H9 (cell line): Measurements from ENCODE around the gene SLC25A26. TPM values are rescaled to one million over a fixed set of nuclear protein-coding genes. Genes with fewer than 3 reads are reported as not detected.

Experiments
- DNase-seq: peaks from one replicate; pipeline ENCODE4 v3.0.0-alpha.2; 2017
- H2AFZ ChIP-seq: one replicate; pipeline ENCODE4 v1.6.1; 2013; ENCODE audit warnings: mild to moderate bottlenecking, low read length, control low read depth, moderate library complexity
- H2AK5ac ChIP-seq: 2 replicates; pipeline ENCODE4 v1.6.1; 2013; ENCODE audit warnings: low read length, control low read depth, mixed read lengths; ENCODE audit not compliant: insufficient read length
- H2BK120ac ChIP-seq: one replicate; pipeline ENCODE4 v1.6.1; 2013; ENCODE audit warnings: low read depth, mild to moderate bottlenecking, low read length, control low read depth, inconsistent platforms; ENCODE audit not compliant: poor library complexity, severe bottlenecking
- H2BK12ac ChIP-seq: 2 replicates; pipeline ENCODE4 v1.6.1; 2013; ENCODE audit warnings: low read length, control low read depth, mixed read lengths, low read depth; ENCODE audit not compliant: insufficient read length
- H2BK15ac ChIP-seq: 2 replicates; pipeline ENCODE4 v1.6.1; 2013; ENCODE audit warnings: low read depth, low read length, control low read depth
- H2BK20ac ChIP-seq: one replicate; pipeline ENCODE4 v1.6.1; 2013; ENCODE audit warnings: low read depth, mild to moderate bottlenecking, low read length, control low read depth, inconsistent platforms; ENCODE audit not compliant: poor library complexity, severe bottlenecking
- H2BK5ac ChIP-seq: 2 replicates; pipeline ENCODE4 v1.6.1; 2013; ENCODE audit warnings: low read length, control low read depth, mixed read lengths; ENCODE audit not compliant: insufficient read length
- H3K14ac ChIP-seq: 2 replicates; pipeline ENCODE4 v1.6.1; 2013; ENCODE audit warnings: low read length, control low read depth; ENCODE audit not compliant: insufficient read depth
- H3K18ac ChIP-seq: 2 replicates; pipeline ENCODE4 v1.6.1; 2013; ENCODE audit warnings: low read depth, mild to moderate bottlenecking, mixed read lengths, low read length, control low read depth; ENCODE audit not compliant: insufficient read length
- H3K23ac ChIP-seq: 2 replicates; pipeline ENCODE4 v1.6.1; 2013; ENCODE audit warnings: low read length, control low read depth, mixed read lengths, low read depth; ENCODE audit not compliant: insufficient read length
- H3K23me2 ChIP-seq: 2 replicates; pipeline ENCODE4 v1.6.1; 2013; ENCODE audit warnings: low read depth, mild to moderate bottlenecking, mixed read lengths, low read length, control low read depth; ENCODE audit not compliant: insufficient read length, poor library complexity, severe bottlenecking
- H3K27ac ChIP-seq: 2 replicates; pipeline ENCODE4 v1.5.1; 2013; ENCODE audit warnings: low read length, control low read depth, mixed read lengths, low read depth; ENCODE audit not compliant: insufficient read length
- H3K27me3 ChIP-seq: 2 replicates; pipeline ENCODE4 v1.6.1; 2013; ENCODE audit warnings: low read length, control low read depth, inconsistent platforms; ENCODE audit not compliant: insufficient read depth
- H3K4ac ChIP-seq: 2 replicates; pipeline ENCODE4 v1.6.1; 2013; ENCODE audit warnings: low read depth, mild to moderate bottlenecking, control low read depth, inconsistent platforms, low read length, moderate library complexity
- H3K4me1 ChIP-seq: 2 replicates; pipeline ENCODE4 v1.6.1; 2013; ENCODE audit warnings: low read length, control low read depth, inconsistent platforms; ENCODE audit not compliant: insufficient read depth
- H3K4me2 ChIP-seq: 2 replicates; pipeline ENCODE4 v1.6.1; 2013; ENCODE audit warnings: low read length, control low read depth, mixed read lengths; ENCODE audit not compliant: insufficient read length, insufficient read depth
- H3K56ac ChIP-seq: 2 replicates; pipeline ENCODE4 v1.6.1; 2013; ENCODE audit warnings: low read depth, mild to moderate bottlenecking, mixed read lengths, low read length, control low read depth; ENCODE audit not compliant: insufficient read length
- H3K79me1 ChIP-seq: 2 replicates; pipeline ENCODE4 v1.6.1; 2013; ENCODE audit warnings: low read depth, mild to moderate bottlenecking, moderate library complexity, low read length, control low read depth, inconsistent platforms; ENCODE audit not compliant: insufficient read depth, poor library complexity, severe bottlenecking
- H3K79me2 ChIP-seq: 2 replicates; pipeline ENCODE4 v1.6.1; 2013; ENCODE audit warnings: low read length, control low read depth, inconsistent platforms; ENCODE audit not compliant: insufficient read depth
- H3K9ac ChIP-seq: 2 replicates; pipeline ENCODE4 v1.6.1; 2013; ENCODE audit warnings: low read length, control low read depth, mixed read lengths; ENCODE audit not compliant: insufficient read length; ENCODE audit errors: extremely low read depth
- H3K9me3 ChIP-seq: one replicate; pipeline ENCODE4 v1.6.1; 2013; ENCODE audit warnings: low read depth, low read length, inconsistent platforms; ENCODE audit not compliant: control insufficient read depth
- H3T11ph ChIP-seq: one replicate; pipeline ENCODE4 v1.6.1; 2013; ENCODE audit warnings: mild to moderate bottlenecking, low read length, control low read depth, inconsistent platforms
- H4K20me1 ChIP-seq: one replicate; pipeline ENCODE4 v1.6.1; 2013; ENCODE audit not compliant: control insufficient read depth, insufficient read length, insufficient read depth
- H4K5ac ChIP-seq: 2 replicates; pipeline ENCODE4 v1.6.1; 2013; ENCODE audit warnings: low read depth, mild to moderate bottlenecking, mixed read lengths, low read length, control low read depth; ENCODE audit not compliant: insufficient read length
- H4K8ac ChIP-seq: replicated peaks from 2 replicates; pipeline ENCODE4 v1.6.1; 2013; ENCODE audit warnings: low read length, control low read depth, mixed read lengths, low read depth; ENCODE audit not compliant: insufficient read length
- H4K91ac ChIP-seq: 2 replicates; pipeline ENCODE4 v1.6.1; 2013; ENCODE audit warnings: low read depth, mild to moderate bottlenecking, moderate library complexity, mixed read lengths, low read length, control low read depth; ENCODE audit not compliant: insufficient read length
- H3K27ac Mint-ChIP-seq, 3 experiments: 2 replicates in 2 of 3; 3 replicates in 1 of 3; pipeline ENCODE4 v1.8.0; 2020 to 2021; ENCODE audit warnings: mixed read lengths in 3 of 3, mild to moderate bottlenecking in 1 of 3, moderate library complexity in 1 of 3
- H3K27me3 Mint-ChIP-seq: 2 replicates; pipeline ENCODE4 v1.8.0; 2021; ENCODE audit warnings: low read depth, mild to moderate bottlenecking, moderate library complexity, mixed read lengths
- H3K36me3 Mint-ChIP-seq, 3 experiments: 2 replicates in 2 of 3; 3 replicates in 1 of 3; pipeline ENCODE4 v1.8.0; 2020 to 2021; ENCODE audit warnings: low read depth in 3 of 3, mixed read lengths in 3 of 3; ENCODE audit not compliant: insufficient read depth in 1 of 3
- H3K4me1 Mint-ChIP-seq, 2 experiments: 2 replicates each; pipeline ENCODE4 v1.8.0; 2020; ENCODE audit warnings: mixed read lengths in 2 of 2
- H3K4me3 Mint-ChIP-seq, 2 experiments: 2 replicates in 1 of 2; 3 replicates in 1 of 2; pipeline ENCODE4 v1.8.0; 2020 to 2021; ENCODE audit warnings: mild to moderate bottlenecking in 2 of 2, mixed read lengths in 2 of 2, moderate library complexity in 1 of 2
- H3K9me3 Mint-ChIP-seq, 2 experiments: 2 replicates in 1 of 2; 3 replicates in 1 of 2; pipeline ENCODE4 v1.8.0; 2020; ENCODE audit warnings: mild to moderate bottlenecking in 2 of 2, mixed read lengths in 2 of 2, moderate library complexity in 1 of 2
- CTCF ChIP-seq: fragments of 200-600 bp; sonication (generic); conservative IDR thresholded peaks from 3 replicates; pipeline ENCODE4 v1.8.0; 2021; ENCODE audit warnings: antibody characterized with exemption, mild to moderate bottlenecking
- WGBS: extraction: QIAGEN DNeasy Blood & Tissue Kit; methylation state at CpG from one replicate; pipeline ENCODE4 v1.1.7; 2013; ENCODE audit warnings: missing lambda C conversion rate, low lambda C conversion rate, mixed read lengths; ENCODE audit not compliant: insufficient read length; ENCODE audit errors: extremely low coverage; 5-methylcytosine and 5-hydroxymethylcytosine counted together
- total RNA-seq: library from RNA; stranded (reverse); gene quantifications from 2 replicates; pipeline ENCODE4 v1.2.1, GENCODE V29; 2021

The SLC25A26 gene
- total RNA-seq, 1 experiment from 2014 or later: 30.2 TPM

- 100% methylated on average over 1 of the region's 7 CpGs for WGBS
- Histone ChIP-seq H2BK120ac (no peak overlapping the region), H3K14ac (no peak overlapping the region), H3K23me2 (no peaks in the 10 kb centered on the region), H3K4ac (no peak overlapping the region), H2BK20ac (no peak overlapping the region), H3K27ac (no peak overlapping the region), H3K4me1 (no peaks in the 10 kb centered on the region; the same call in 1 of the 2 replicates), H4K20me1 (no peaks in the 10 kb centered on the region), H2AK5ac (no peak overlapping the region), H3K27me3 (no peaks in the 10 kb centered on the region), H2BK12ac (no peak overlapping the region), H2AFZ (no peak overlapping the region), H3K56ac (no peak overlapping the region), H2BK5ac (no peak overlapping the region), H4K91ac (no peak overlapping the region), H3T11ph (no peak overlapping the region), H3K23ac (no peak overlapping the region), H3K4me2 (no peak overlapping the region), H3K18ac (no peak overlapping the region), H3K9me3 (no peaks in the 10 kb centered on the region), H3K79me1 (no peaks in the 10 kb centered on the region), H3K9ac (no peak overlapping the region), H4K8ac (no peak overlapping the region), H3K79me2 (no peaks in the 10 kb centered on the region), H4K5ac (no peak overlapping the region), H2BK15ac (no peak overlapping the region)
- Mint-ChIP-seq H3K9me3 (no peaks in the 10 kb centered on the region), H3K4me1 (peaks cover 7% of the 10 kb centered on the region in 2 experiments), H3K27ac (no peak overlapping the region), H3K4me3 (no peak overlapping the region), H3K27me3 (no peaks in the 10 kb centered on the region), H3K36me3 (peaks cover 5 to 8% (median 7%) of the 10 kb centered on the region in 3 experiments; a peak in 5 of 7 replicates)
- DNase-seq: no peak
- no peak for TF ChIP-seq CTCF
These were observed 150.6 kb downstream of the SLC25A26 start for GRCh38 chr3:66371432-66371831.
